HepG2 (cell line): Measurements from ENCODE around the gene PPP4R2. TPM values are rescaled to one million over a fixed set of nuclear protein-coding genes. Genes with fewer than 3 reads are reported as not detected.

Experiments
- CEBPB ChIP-seq: IDR thresholded peaks from 2 replicates; pipeline ENCODE4 v1.6.1; 2011; ENCODE audit warnings: low read depth, low read length, improper control_type of control experiment, borderline replicate concordance
- FOSL1 ChIP-seq: sonication (generic); formaldehyde crosslinking; IDR thresholded peaks from 2 replicates; pipeline ENCODE4 v1.9.0; 2021; ENCODE audit warnings: missing genetic modification reagents, borderline replicate concordance
- GATAD2A ChIP-seq: IDR thresholded peaks from 2 replicates; pipeline ENCODE4 v1.6.1; 2016
- HNF4A ChIP-seq: sonication (generic); formaldehyde crosslinking; IDR thresholded peaks from 2 replicates; pipeline ENCODE4 v1.4.0; 2020; ENCODE audit warnings: missing genetic modification reagents
- HOXA3 ChIP-seq: sonication (generic); formaldehyde crosslinking; IDR thresholded peaks from 2 replicates; pipeline ENCODE4 v1.5.0; 2020; ENCODE audit warnings: missing genetic modification reagents
- RFX1 ChIP-seq: fragments of 450-650 bp; IDR thresholded peaks from 2 replicates; pipeline ENCODE4 v1.6.1; 2017
- YEATS2 ChIP-seq: sonication (generic); formaldehyde crosslinking; IDR thresholded peaks from 2 replicates; pipeline ENCODE4 v1.4.0; 2020; ENCODE audit warnings: missing genetic modification reagents, borderline replicate concordance
- ZNF83 ChIP-seq: sonication (generic); formaldehyde crosslinking; IDR thresholded peaks from 2 replicates; pipeline ENCODE4 v1.4.0; 2020; ENCODE audit warnings: missing genetic modification reagents, mild to moderate bottlenecking, borderline replicate concordance
- polyA plus RNA-seq, 8 experiments: library from polyadenylated mRNA; depleted of rRNA in 3 of 8; stranded (reverse) in 7 of 8; unstranded in 1 of 8; fragments of >200 nt; fragmentation: Illumina TruSeq in 4 of 8; extraction: Trizol in 4 of 8; gene quantifications; 2 replicates each; pipeline versions ENCODE4 v1.2.1 to v1.2.3, GENCODE V29; 2011 to 2016; ENCODE audit warnings: low read depth in 4 of 8, missing spikeins in 1 of 8, mixed read lengths in 1 of 8; ENCODE audit not compliant: insufficient read depth in 1 of 8
- total RNA-seq, 5 experiments: library from RNA; depleted of rRNA; stranded (reverse); fragments of >200 nt; fragmentation: Illumina TruSeq; extraction: Trizol; gene quantifications; 2 replicates each; pipeline ENCODE4 v1.2.3, GENCODE V29; 2016; ENCODE audit warnings: low read depth in 1 of 5
- TF ChIP-seq, protein P1 (sequence below): IDR thresholded peaks from 2 replicates; pipeline ENCODE4 v1.6.1; 2016
- TF ChIP-seq, protein P2 (sequence below), 2 experiments: sonication (generic) in 1 of 2; formaldehyde crosslinking in 1 of 2; IDR thresholded peaks; 2 replicates each; pipeline versions ENCODE4 v1.5.1 to v1.6.1; 2011 to 2020; ENCODE audit warnings: borderline replicate concordance in 1 of 2, low read depth in 1 of 2, low read length in 1 of 2, mild to moderate bottlenecking in 1 of 2, missing genetic modification reagents in 1 of 2, moderate library complexity in 1 of 2
- TF ChIP-seq, protein P3 (sequence below): sonication (generic); formaldehyde crosslinking; IDR thresholded peaks from 2 replicates; pipeline ENCODE4 v1.5.0; 2020; ENCODE audit warnings: missing genetic modification reagents

Gene PPP4R2
- total and polyA plus RNA-seq, 2 of the 13 experiments (the other 11 are each of a cell fraction or from before 2014, with no cell fraction given), result 22.3 to 161 TPM

DNA sequence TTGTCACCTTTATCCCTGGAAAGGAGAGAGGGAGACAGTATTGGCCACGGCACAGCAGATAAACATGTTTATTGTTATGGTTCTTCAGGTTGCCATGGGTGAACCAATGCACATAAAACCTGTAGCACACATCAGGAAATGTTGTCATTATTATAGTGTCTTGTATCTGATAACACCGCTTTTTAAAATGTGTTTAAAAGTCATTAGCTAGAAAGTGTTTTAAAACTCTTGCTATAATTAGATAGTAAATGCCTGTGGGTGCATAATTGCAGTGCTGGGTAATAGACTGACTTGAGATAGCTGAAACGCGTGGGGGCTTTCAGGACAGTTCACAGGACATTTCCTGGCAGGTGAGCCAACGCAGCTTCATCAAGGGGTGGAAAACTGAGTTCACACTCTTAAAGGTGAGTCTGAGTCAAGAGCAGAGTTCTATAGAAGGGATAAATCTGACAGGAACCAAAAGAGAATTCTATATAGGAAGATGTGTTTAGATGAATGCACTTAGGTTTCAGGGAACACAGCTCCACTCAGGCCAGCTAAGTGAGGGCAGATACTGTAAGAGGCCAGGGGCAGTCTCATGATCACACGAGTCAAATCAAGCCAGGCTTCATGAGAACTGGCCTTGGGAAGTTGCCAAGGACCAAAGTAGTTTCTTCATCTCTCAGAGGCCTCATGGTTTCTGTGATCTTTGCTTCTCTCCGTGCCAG, 35.6 kb upstream of the PPP4R2 start (continued):
- TF ChIP-seq ZNF83 (CRISPR knock-in tag) (no peak), CEBPB (peak; percentile 12; the same call in 1 of the 2 replicates), HOXA3 (CRISPR knock-in tag) (0 out of 2 replicates have a peak, but pooled peaks have one; percentile 18), FOSL1 (CRISPR knock-in tag) (no peak), YEATS2 (CRISPR knock-in tag) (no peak), GATAD2A (CRISPR knock-in tag) (peak; percentile 52), RFX1 (peak; percentile 67), HNF4A (CRISPR knock-in tag) (0 out of 2 replicates have a peak, but pooled peaks have one; percentile 18)
- TF ChIP-seq, protein P1, sequence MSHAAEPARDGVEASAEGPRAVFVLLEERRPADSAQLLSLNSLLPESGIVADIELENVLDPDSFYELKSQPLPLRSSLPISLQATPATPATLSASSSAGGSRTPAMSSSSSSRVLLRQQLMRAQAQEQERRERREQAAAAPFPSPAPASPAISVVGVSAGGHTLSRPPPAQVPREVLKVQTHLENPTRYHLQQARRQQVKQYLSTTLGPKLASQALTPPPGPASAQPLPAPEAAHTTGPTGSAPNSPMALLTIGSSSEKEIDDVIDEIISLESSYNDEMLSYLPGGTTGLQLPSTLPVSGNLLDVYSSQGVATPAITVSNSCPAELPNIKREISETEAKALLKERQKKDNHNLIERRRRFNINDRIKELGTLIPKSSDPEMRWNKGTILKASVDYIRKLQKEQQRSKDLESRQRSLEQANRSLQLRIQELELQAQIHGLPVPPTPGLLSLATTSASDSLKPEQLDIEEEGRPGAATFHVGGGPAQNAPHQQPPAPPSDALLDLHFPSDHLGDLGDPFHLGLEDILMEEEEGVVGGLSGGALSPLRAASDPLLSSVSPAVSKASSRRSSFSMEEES (CRISPR knock-in tag), result 0 out of 2 replicates have a peak, but pooled peaks have one; percentile 58
- TF ChIP-seq, protein P2, sequence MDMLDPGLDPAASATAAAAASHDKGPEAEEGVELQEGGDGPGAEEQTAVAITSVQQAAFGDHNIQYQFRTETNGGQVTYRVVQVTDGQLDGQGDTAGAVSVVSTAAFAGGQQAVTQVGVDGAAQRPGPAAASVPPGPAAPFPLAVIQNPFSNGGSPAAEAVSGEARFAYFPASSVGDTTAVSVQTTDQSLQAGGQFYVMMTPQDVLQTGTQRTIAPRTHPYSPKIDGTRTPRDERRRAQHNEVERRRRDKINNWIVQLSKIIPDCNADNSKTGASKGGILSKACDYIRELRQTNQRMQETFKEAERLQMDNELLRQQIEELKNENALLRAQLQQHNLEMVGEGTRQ (IDR thresholded peaks at IDR 0.05; ENCODE audit: low read depth, low read length), result no peak
- TF ChIP-seq, protein P2 (CRISPR knock-in tag; IDR thresholded peaks at IDR 0.05; ENCODE audit: borderline replicate concordance), result no peak
- TF ChIP-seq, protein P3, sequence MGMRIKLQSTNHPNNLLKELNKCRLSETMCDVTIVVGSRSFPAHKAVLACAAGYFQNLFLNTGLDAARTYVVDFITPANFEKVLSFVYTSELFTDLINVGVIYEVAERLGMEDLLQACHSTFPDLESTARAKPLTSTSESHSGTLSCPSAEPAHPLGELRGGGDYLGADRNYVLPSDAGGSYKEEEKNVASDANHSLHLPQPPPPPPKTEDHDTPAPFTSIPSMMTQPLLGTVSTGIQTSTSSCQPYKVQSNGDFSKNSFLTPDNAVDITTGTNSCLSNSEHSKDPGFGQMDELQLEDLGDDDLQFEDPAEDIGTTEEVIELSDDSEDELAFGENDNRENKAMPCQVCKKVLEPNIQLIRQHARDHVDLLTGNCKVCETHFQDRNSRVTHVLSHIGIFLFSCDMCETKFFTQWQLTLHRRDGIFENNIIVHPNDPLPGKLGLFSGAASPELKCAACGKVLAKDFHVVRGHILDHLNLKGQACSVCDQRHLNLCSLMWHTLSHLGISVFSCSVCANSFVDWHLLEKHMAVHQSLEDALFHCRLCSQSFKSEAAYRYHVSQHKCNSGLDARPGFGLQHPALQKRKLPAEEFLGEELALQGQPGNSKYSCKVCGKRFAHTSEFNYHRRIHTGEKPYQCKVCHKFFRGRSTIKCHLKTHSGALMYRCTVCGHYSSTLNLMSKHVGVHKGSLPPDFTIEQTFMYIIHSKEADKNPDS (CRISPR knock-in tag), result no peak
- TF ChIP-seq, all 625 proteins: peak for 18
